Activated CD4-positive, alpha-beta memory T cell treated with anti-CD3 and anti-CD28 coated beads for 36 hours (primary cell): ENCODE measurements around the gene SOBP. TPM values are rescaled to one million over a fixed set of nuclear protein-coding genes. Genes with fewer than 3 reads are reported as not detected.

Source experiments
- CTCF ChIA-PET: fragments of 350-600 bp; sonication (Branson Sonifier 250); formaldehyde crosslinking; loops from one replicate; lab custom pipeline; 2021; ENCODE audit warnings: antibody characterized with exemption, inconsistent platforms; lab: Charles Lee
- POLR2A ChIA-PET: fragments of 350-600 bp; sonication (Branson Sonifier 250); formaldehyde crosslinking; loops from one replicate; lab custom pipeline; 2021; ENCODE audit warnings: antibody characterized with exemption; lab: Charles Lee
- DNase-seq: peaks from one replicate; pipeline ENCODE4 v3.0.0-alpha.2; 2020
- H3K27ac Mint-ChIP-seq: one replicate; pipeline ENCODE4 v1.8.0; 2021; ENCODE audit warnings: mixed read lengths
- H3K27me3 Mint-ChIP-seq: one replicate; pipeline ENCODE4 v1.8.0; 2021; ENCODE audit warnings: mixed read lengths
- H3K36me3 Mint-ChIP-seq: one replicate; pipeline ENCODE4 v1.8.0; 2021; ENCODE audit warnings: mixed read lengths
- H3K4me1 Mint-ChIP-seq: one replicate; pipeline ENCODE4 v1.8.0; 2021; ENCODE audit warnings: low read depth, mixed read lengths
- H3K4me3 Mint-ChIP-seq: one replicate; pipeline ENCODE4 v1.8.0; 2021; ENCODE audit warnings: mild to moderate bottlenecking, mixed read lengths
- H3K9me3 Mint-ChIP-seq: one replicate; pipeline ENCODE4 v1.8.0; 2021; ENCODE audit warnings: mixed read lengths
- intact Hi-C: fragments of 100-400 bp; cut with micrococcal nuclease; formaldehyde crosslinking; loops from one replicate; pipeline ENCODE4 v1.15.1; 2023
- total RNA-seq, 2 experiments: library from RNA; stranded (reverse); gene quantifications; one replicate each; pipeline ENCODE4 v1.2.3, GENCODE V29; 2021

The SOBP gene
- total RNA-seq, 2 experiments from 2014 or later = 0.24 to 0.29 TPM

- no peaks in the 10 kb centered on the region for H3K4me1 Mint-ChIP-seq
- intact Hi-C loops = no loop called here
- H3K27me3 Mint-ChIP-seq = peaks cover 28% of the 10 kb centered on the region
- no peak overlapping the region for H3K4me3 Mint-ChIP-seq
- CTCF ChIA-PET = no interaction called here
- no peaks in the 10 kb centered on the region for H3K36me3 Mint-ChIP-seq
- H3K27ac Mint-ChIP-seq = no peak overlapping the region
- H3K9me3 Mint-ChIP-seq = no peaks in the 10 kb centered on the region
- DNase-seq = no peak
- POLR2A ChIA-PET = no interaction called here
These were observed 152.4 kb downstream of the SOBP start for GRCh38 chr6:107642095-107642860.

GRCh38 chr6:107642861-107643328, 153.0 kb downstream of the SOBP start:
- intact Hi-C loops = no loop called here
- POLR2A ChIA-PET = no interaction called here
- H3K36me3 Mint-ChIP-seq = no peaks in the 10 kb centered on the region
- no peak overlapping the region for H3K27ac Mint-ChIP-seq
- peaks cover 22% of the 10 kb centered on the region for H3K27me3 Mint-ChIP-seq
- no peaks in the 10 kb centered on the region for H3K4me1 Mint-ChIP-seq
- CTCF ChIA-PET = no interaction called here
- no peaks in the 10 kb centered on the region for H3K9me3 Mint-ChIP-seq
- H3K4me3 Mint-ChIP-seq = no peak overlapping the region
- no peak for DNase-seq

- Mint-ChIP-seq H3K9me3 (no peaks in the 10 kb centered on the region), H3K4me3 (no peak overlapping the region), H3K4me1 (no peaks in the 10 kb centered on the region), H3K36me3 (no peaks in the 10 kb centered on the region), H3K27me3 (peaks cover 17% of the 10 kb centered on the region), H3K27ac (no peak overlapping the region)
- DNase-seq = no peak
- intact Hi-C loops = no loop called here
- POLR2A ChIA-PET = no interaction called here
- CTCF ChIA-PET = no interaction called here
These were observed 154.6 kb downstream of the SOBP start for GRCh38 chr6:107644513-107644912.

GRCh38 chr6:107645740-107646139, 155.8 kb downstream of the SOBP start:
- intact Hi-C loops = no loop called here
- POLR2A ChIA-PET = no interaction called here
- H3K4me3 Mint-ChIP-seq = no peak overlapping the region
- no peak for DNase-seq
- H3K27me3 Mint-ChIP-seq = peaks cover 10% of the 10 kb centered on the region
- no peaks in the 10 kb centered on the region for H3K36me3 Mint-ChIP-seq
- CTCF ChIA-PET = no interaction called here
- H3K9me3 Mint-ChIP-seq = no peaks in the 10 kb centered on the region
- H3K4me1 Mint-ChIP-seq = no peaks in the 10 kb centered on the region
- H3K27ac Mint-ChIP-seq = no peak overlapping the region

- ChIA-PET CTCF (no interaction called here), POLR2A (no interaction called here)
- no peak overlapping the region for H3K27ac Mint-ChIP-seq
- no peak overlapping the region for H3K4me3 Mint-ChIP-seq
- intact Hi-C loops = no loop called here
- no peaks in the 10 kb centered on the region for H3K4me1 Mint-ChIP-seq
- no peaks in the 10 kb centered on the region for H3K36me3 Mint-ChIP-seq
- H3K9me3 Mint-ChIP-seq = no peaks in the 10 kb centered on the region
- DNase-seq = no peak
- H3K27me3 Mint-ChIP-seq = peaks cover 9% of the 10 kb centered on the region
These were observed 156.3 kb downstream of the SOBP start for GRCh38 chr6:107646176-107646575.

- CTCF ChIA-PET = no interaction called here
- no peaks in the 10 kb centered on the region for H3K36me3 Mint-ChIP-seq
- H3K4me3 Mint-ChIP-seq = no peak overlapping the region
- intact Hi-C loops = no loop called here
- POLR2A ChIA-PET = no interaction called here
- no peak overlapping the region for H3K27ac Mint-ChIP-seq
- no peak for DNase-seq
- no peaks in the 10 kb centered on the region for H3K4me1 Mint-ChIP-seq
- H3K27me3 Mint-ChIP-seq = peaks cover 5% of the 10 kb centered on the region
- H3K9me3 Mint-ChIP-seq = no peaks in the 10 kb centered on the region
These were observed 157.0 kb downstream of the SOBP start for GRCh38 chr6:107646776-107647438.

- no peak overlapping the region for H3K27ac Mint-ChIP-seq
- H3K4me3 Mint-ChIP-seq = no peak overlapping the region
- ChIA-PET CTCF (no interaction called here), POLR2A (no interaction called here)
- intact Hi-C loops = no loop called here
- no peaks in the 10 kb centered on the region for H3K4me1 Mint-ChIP-seq
- no peak for DNase-seq
- H3K9me3 Mint-ChIP-seq = no peaks in the 10 kb centered on the region
- peaks cover 5% of the 10 kb centered on the region for H3K27me3 Mint-ChIP-seq
- H3K36me3 Mint-ChIP-seq = no peaks in the 10 kb centered on the region
These were observed 157.6 kb downstream of the SOBP start for GRCh38 chr6:107647439-107647948.

GRCh38 chr6:107648983-107649382, 159.1 kb downstream of the SOBP start:
- Mint-ChIP-seq H3K4me1 (no peaks in the 10 kb centered on the region), H3K27me3 (peaks cover 5% of the 10 kb centered on the region), H3K27ac (no peak overlapping the region), H3K36me3 (no peaks in the 10 kb centered on the region), H3K4me3 (no peak overlapping the region), H3K9me3 (no peaks in the 10 kb centered on the region)
- ChIA-PET POLR2A (no interaction called here), CTCF (no interaction called here)
- DNase-seq = no peak
- intact Hi-C loops = no loop called here

- POLR2A ChIA-PET = no interaction called here
- Mint-ChIP-seq H3K27ac (no peak overlapping the region), H3K4me1 (peaks cover 10% of the 10 kb centered on the region), H3K4me3 (no peak overlapping the region), H3K36me3 (no peaks in the 10 kb centered on the region), H3K9me3 (no peaks in the 10 kb centered on the region), H3K27me3 (peaks cover 1% of the 10 kb centered on the region)
- DNase-seq = no peak
- CTCF ChIA-PET = interaction anchor here (0.7 kb wide), 1 partner anchor 163 kb away, joined by 4 read pairs; the partner anchor contains the start of gene SOBP
- intact Hi-C loops = no loop called here
These were observed 162.7 kb downstream of the SOBP start for GRCh38 chr6:107652526-107653182.

GRCh38 chr6:107653183-107653580, 163.3 kb downstream of the SOBP start:
- intact Hi-C loops = no loop called here
- CTCF ChIA-PET = interaction anchor here (0.7 kb wide), 1 partner anchor 163 kb away, joined by 4 read pairs; the partner anchor contains the start of gene SOBP
- Mint-ChIP-seq H3K4me1 (peaks cover 15% of the 10 kb centered on the region), H3K27ac (no peak overlapping the region), H3K36me3 (no peaks in the 10 kb centered on the region), H3K9me3 (no peaks in the 10 kb centered on the region), H3K27me3 (peaks cover 1% of the 10 kb centered on the region), H3K4me3 (no peak overlapping the region)
- POLR2A ChIA-PET = no interaction called here
- no peak for DNase-seq

- peaks cover 19% of the 10 kb centered on the region for H3K4me1 Mint-ChIP-seq
- no peak for DNase-seq
- H3K27me3 Mint-ChIP-seq = peaks cover 1% of the 10 kb centered on the region
- H3K9me3 Mint-ChIP-seq = no peaks in the 10 kb centered on the region
- ChIA-PET CTCF (no interaction called here), POLR2A (no interaction called here)
- H3K36me3 Mint-ChIP-seq = no peaks in the 10 kb centered on the region
- H3K4me3 Mint-ChIP-seq = no peak overlapping the region
- intact Hi-C loops = no loop called here
- no peak overlapping the region for H3K27ac Mint-ChIP-seq
These were observed 164.0 kb downstream of the SOBP start for GRCh38 chr6:107653861-107654394.

GRCh38 chr6:107654764-107655163, 164.8 kb downstream of the SOBP start:
- Mint-ChIP-seq H3K9me3 (no peaks in the 10 kb centered on the region), H3K4me3 (no peak overlapping the region), H3K27ac (no peak overlapping the region), H3K4me1 (peaks cover 19% of the 10 kb centered on the region), H3K36me3 (no peaks in the 10 kb centered on the region), H3K27me3 (peaks cover 1% of the 10 kb centered on the region)
- intact Hi-C loops = loop anchor here (5.0 kb wide), 1 partner anchor 162 kb away; the partner anchor contains the start of gene SOBP
- CTCF ChIA-PET = no interaction called here
- POLR2A ChIA-PET = no interaction called here
- no peak for DNase-seq
